Measurements from ENCODE around the gene RFX6. TPM values are rescaled to one million over a fixed set of nuclear protein-coding genes. Genes with fewer than 3 reads are reported as not detected.
"Not testable (repeated sequence)": the region's sequence is repeated elsewhere in the genome, so short reads cannot be mapped to it uniquely, and the experiment has no call there.

RFX6 gene
- polyA plus RNA-seq (2013) = 0.03 and 0.07 TPM in 2 replicates

- WGBS (ENCODE audit: extremely low coverage, insufficient coverage, insufficient read length) = no CpG with 5 or more reads among the region's 73 CpGs
These were observed at the start of gene RFX6 for GRCh38 chr6:116876635-116877611. Gene RFX6 (plus strand): TSS chr6:116877242. CDS start chr6:116877276, 34 bp downstream.

GRCh38 chr6:116827561-116828240 lies 49.3 kb upstream of the RFX6 start:
- H4K91ac ChIP-seq (ENCODE audit: low read depth, low read length) = no peak overlapping the region
- H3K79me1 ChIP-seq (ENCODE audit: low read length) = no peaks in the 10 kb centered on the region
- H2BK12ac ChIP-seq (ENCODE audit: low read length) = no peak overlapping the region
- no peaks in the 10 kb centered on the region for H3K27me3 ChIP-seq (ENCODE audit: insufficient read depth, low read length)
- H3K4me3 ChIP-seq (ENCODE audit: low read depth, low read length) = no peak overlapping the region
- whole genome bisulfite sequencing (ENCODE audit: extremely low coverage, insufficient coverage, insufficient read length) = no CpG with 5 or more reads among the region's 2 CpGs
- no peak overlapping the region for H2BK5ac ChIP-seq (ENCODE audit: low read depth, low read length, poor library complexity)
- no peak overlapping the region for H3K4ac ChIP-seq (ENCODE audit: low read depth, low read length)
- no peak overlapping the region for H2BK120ac ChIP-seq (ENCODE audit: insufficient read depth, low read length, poor library complexity)
- H3K4me2 ChIP-seq (ENCODE audit: low read length) = no peak overlapping the region
- H4K12ac ChIP-seq (ENCODE audit: low read depth, low read length) = no peak overlapping the region
- no peak overlapping the region for H3K18ac ChIP-seq (ENCODE audit: low read length)
- no peaks in the 10 kb centered on the region for H3K36me3 ChIP-seq (ENCODE audit: control insufficient read depth in 1 of 2, insufficient read depth in 2 of 2, low read length in 2 of 2)
- no peak overlapping the region for H3K14ac ChIP-seq (ENCODE audit: low read length)
- H3K9me3 ChIP-seq (ENCODE audit: insufficient read depth, low read depth, low read length) = no peaks in the 10 kb centered on the region
- H2AFZ ChIP-seq (ENCODE audit: insufficient read depth, low read length, poor library complexity) = no peak overlapping the region
- H3K4me1 ChIP-seq (ENCODE audit: control insufficient read depth in 1 of 2, insufficient read depth in 2 of 2, low read length in 2 of 2) = no peaks in the 10 kb centered on the region
- no peak overlapping the region for H2AK5ac ChIP-seq (ENCODE audit: low read length)
- DNase-seq = no peak
- H4K8ac ChIP-seq (ENCODE audit: low read depth, low read length) = no peak overlapping the region
- no peak overlapping the region for H3K23ac ChIP-seq (ENCODE audit: low read length)
- H3K27ac ChIP-seq (ENCODE audit: low read depth, low read length) = no peak overlapping the region
- H3K9ac ChIP-seq (ENCODE audit: low read length) = no peak overlapping the region
- H3K79me2 ChIP-seq (ENCODE audit: control insufficient read depth, insufficient read depth, low read length, poor library complexity) = no peaks in the 10 kb centered on the region

More at GRCh38 chr6:116876635-116877611, at the start of gene RFX6:
- Histone ChIP-seq H2BK12ac (ENCODE audit: low read length) (no peak within 1 kb of the TSS), H3K23ac (ENCODE audit: low read length) (no peak within 1 kb of the TSS), H3K4ac (ENCODE audit: low read depth, low read length) (no peak within 1 kb of the TSS), H3K4me2 (ENCODE audit: low read length) (peak within 1 kb of the TSS; percentile 90), H3K14ac (ENCODE audit: low read length) (no peak within 1 kb of the TSS), H3K36me3 (ENCODE audit: control insufficient read depth in 1 of 2, insufficient read depth in 2 of 2, low read length in 2 of 2) (no peaks in the 10 kb centered on the region), H2BK5ac (ENCODE audit: low read depth, low read length, poor library complexity) (no peak within 1 kb of the TSS), H2AK5ac (ENCODE audit: low read length) (no peak within 1 kb of the TSS), H3K27ac (ENCODE audit: low read depth, low read length) (no peak within 1 kb of the TSS), H3K27me3 (ENCODE audit: insufficient read depth, low read length) (peaks cover 21% of the 10 kb centered on the region), H3K4me1 (ENCODE audit: control insufficient read depth in 1 of 2, insufficient read depth in 2 of 2, low read length in 2 of 2) (peaks cover 3 to 4% of the 10 kb centered on the region in 2 experiments), H2BK120ac (ENCODE audit: insufficient read depth, low read length, poor library complexity) (no peak within 1 kb of the TSS), H3K79me1 (ENCODE audit: low read length) (no peaks in the 10 kb centered on the region), H3K9me3 (ENCODE audit: insufficient read depth, low read depth, low read length) (peaks cover 2% of the 10 kb centered on the region), H4K12ac (ENCODE audit: low read depth, low read length) (no peak within 1 kb of the TSS), H2AFZ (ENCODE audit: insufficient read depth, low read length, poor library complexity) (peak within 1 kb of the TSS; percentile 70), H3K18ac (ENCODE audit: low read length) (no peak within 1 kb of the TSS), H4K8ac (ENCODE audit: low read depth, low read length) (no peak within 1 kb of the TSS), H4K91ac (ENCODE audit: low read depth, low read length) (no peak within 1 kb of the TSS), H3K79me2 (ENCODE audit: control insufficient read depth, insufficient read depth, low read length, poor library complexity) (no peaks in the 10 kb centered on the region), H3K9ac (ENCODE audit: low read length) (no peak within 1 kb of the TSS), H3K4me3 (ENCODE audit: low read depth, low read length) (peak within 1 kb of the TSS; percentile 34)
- DNase-seq = peak in 1 of 2 donors; percentile 4

GRCh38 chr6:116828983-116829382 lies 48.1 kb upstream of the RFX6 start, which contains the start of gene GPRC6A:
Gene GPRC6A (minus strand): TSS chr6:116829083. CDS start chr6:116829013, 70 bp downstream.
- H4K91ac ChIP-seq (ENCODE audit: low read depth, low read length) = no peak within 1 kb of the TSS
- no peaks in the 10 kb centered on the region for H3K27me3 ChIP-seq (ENCODE audit: insufficient read depth, low read length)
- no peak within 1 kb of the TSS for H3K14ac ChIP-seq (ENCODE audit: low read length)
- no peak within 1 kb of the TSS for H3K9ac ChIP-seq (ENCODE audit: low read length)
- H3K36me3 ChIP-seq (ENCODE audit: control insufficient read depth in 1 of 2, insufficient read depth in 2 of 2, low read length in 2 of 2) = no peaks in the 10 kb centered on the region
- no peak within 1 kb of the TSS for H2AFZ ChIP-seq (ENCODE audit: insufficient read depth, low read length, poor library complexity)
- no CpG with 5 or more reads among the region's 2 CpGs for WGBS (ENCODE audit: extremely low coverage, insufficient coverage, insufficient read length)
- no peak within 1 kb of the TSS for H2BK12ac ChIP-seq (ENCODE audit: low read length)
- H3K79me1 ChIP-seq (ENCODE audit: low read length) = no peaks in the 10 kb centered on the region
- H4K12ac ChIP-seq (ENCODE audit: low read depth, low read length) = no peak within 1 kb of the TSS
- no peaks in the 10 kb centered on the region for H3K79me2 ChIP-seq (ENCODE audit: control insufficient read depth, insufficient read depth, low read length, poor library complexity)
- H3K4me3 ChIP-seq (ENCODE audit: low read depth, low read length) = no peak within 1 kb of the TSS
- H2BK120ac ChIP-seq (ENCODE audit: insufficient read depth, low read length, poor library complexity) = no peak within 1 kb of the TSS
- H3K23ac ChIP-seq (ENCODE audit: low read length) = no peak within 1 kb of the TSS
- no peak within 1 kb of the TSS for H4K8ac ChIP-seq (ENCODE audit: low read depth, low read length)
- no peak within 1 kb of the TSS for H3K27ac ChIP-seq (ENCODE audit: low read depth, low read length)
- DNase-seq = no peak
- no peak within 1 kb of the TSS for H2AK5ac ChIP-seq (ENCODE audit: low read length)
- H2BK5ac ChIP-seq (ENCODE audit: low read depth, low read length, poor library complexity) = no peak within 1 kb of the TSS
- H3K18ac ChIP-seq (ENCODE audit: low read length) = no peak within 1 kb of the TSS
- H3K9me3 ChIP-seq (ENCODE audit: insufficient read depth, low read depth, low read length) = no peaks in the 10 kb centered on the region
- H3K4me2 ChIP-seq (ENCODE audit: low read length) = no peak within 1 kb of the TSS
- H3K4me1 ChIP-seq (ENCODE audit: control insufficient read depth in 1 of 2, insufficient read depth in 2 of 2, low read length in 2 of 2) = no peaks in the 10 kb centered on the region
- no peak within 1 kb of the TSS for H3K4ac ChIP-seq (ENCODE audit: low read depth, low read length)

GRCh38 chr6:116834526-116834925 lies 42.5 kb upstream of the RFX6 start:
- not testable (repeated sequence) for H3K9me3 ChIP-seq (ENCODE audit: insufficient read depth, low read depth, low read length); H2BK12ac ChIP-seq (ENCODE audit: low read length); DNase-seq; H3K4me1 ChIP-seq (ENCODE audit: control insufficient read depth in 1 of 2, insufficient read depth in 2 of 2, low read length in 2 of 2); H3K9ac ChIP-seq (ENCODE audit: low read length); H3K27ac ChIP-seq (ENCODE audit: low read depth, low read length); H3K79me1 ChIP-seq (ENCODE audit: low read length); H2BK120ac ChIP-seq (ENCODE audit: insufficient read depth, low read length, poor library complexity); H2AK5ac ChIP-seq (ENCODE audit: low read length); H3K14ac ChIP-seq (ENCODE audit: low read length); H3K79me2 ChIP-seq (ENCODE audit: control insufficient read depth, insufficient read depth, low read length, poor library complexity); H4K12ac ChIP-seq (ENCODE audit: low read depth, low read length); H4K8ac ChIP-seq (ENCODE audit: low read depth, low read length); H3K18ac ChIP-seq (ENCODE audit: low read length); H3K4me2 ChIP-seq (ENCODE audit: low read length); H2AFZ ChIP-seq (ENCODE audit: insufficient read depth, low read length, poor library complexity); H3K27me3 ChIP-seq (ENCODE audit: insufficient read depth, low read length); H3K36me3 ChIP-seq (ENCODE audit: control insufficient read depth in 1 of 2, insufficient read depth in 2 of 2, low read length in 2 of 2); H4K91ac ChIP-seq (ENCODE audit: low read depth, low read length); H3K4ac ChIP-seq (ENCODE audit: low read depth, low read length); H2BK5ac ChIP-seq (ENCODE audit: low read depth, low read length, poor library complexity); H3K4me3 ChIP-seq (ENCODE audit: low read depth, low read length); H3K23ac ChIP-seq (ENCODE audit: low read length)
- WGBS (ENCODE audit: extremely low coverage, insufficient coverage, insufficient read length) = no CpG with 5 or more reads among the region's 2 CpGs

Measured in trophoblast cell (in vitro differentiated cells and primary cell).